HG03135 (cell line): ENCODE results near the gene NUMA1.

Experiments
- ATAC-seq: cut with Tn5 transposase; IDR thresholded peaks from one replicate; pipeline ENCODE4 v1.9.1; 2021; ENCODE audit warnings: mild to moderate bottlenecking, moderate library complexity; ENCODE audit not compliant: unreplicated experiment

The NUMA1 gene

DNA sequence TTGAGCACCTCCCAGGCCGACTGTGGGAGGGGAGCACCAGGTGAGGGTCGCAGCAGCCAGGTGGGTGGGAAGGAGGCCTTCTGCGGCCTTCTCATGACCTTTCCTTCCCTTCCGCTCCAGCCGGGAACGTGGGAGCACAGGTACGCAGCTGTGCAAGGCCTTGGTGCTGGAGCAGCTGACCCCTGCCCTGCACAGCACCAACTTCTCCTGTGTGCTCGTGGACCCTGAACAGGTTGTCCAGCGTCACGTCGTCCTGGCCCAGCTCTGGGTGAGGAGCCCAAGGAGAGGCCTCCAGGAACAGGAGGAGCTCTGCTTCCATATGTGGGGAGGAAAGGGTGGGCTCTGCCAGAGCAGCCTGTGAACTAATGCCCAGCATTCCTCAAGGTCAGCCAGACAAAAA lies 79.1 kb downstream of the NUMA1 start:
- no peak for ATAC-seq

DNA sequence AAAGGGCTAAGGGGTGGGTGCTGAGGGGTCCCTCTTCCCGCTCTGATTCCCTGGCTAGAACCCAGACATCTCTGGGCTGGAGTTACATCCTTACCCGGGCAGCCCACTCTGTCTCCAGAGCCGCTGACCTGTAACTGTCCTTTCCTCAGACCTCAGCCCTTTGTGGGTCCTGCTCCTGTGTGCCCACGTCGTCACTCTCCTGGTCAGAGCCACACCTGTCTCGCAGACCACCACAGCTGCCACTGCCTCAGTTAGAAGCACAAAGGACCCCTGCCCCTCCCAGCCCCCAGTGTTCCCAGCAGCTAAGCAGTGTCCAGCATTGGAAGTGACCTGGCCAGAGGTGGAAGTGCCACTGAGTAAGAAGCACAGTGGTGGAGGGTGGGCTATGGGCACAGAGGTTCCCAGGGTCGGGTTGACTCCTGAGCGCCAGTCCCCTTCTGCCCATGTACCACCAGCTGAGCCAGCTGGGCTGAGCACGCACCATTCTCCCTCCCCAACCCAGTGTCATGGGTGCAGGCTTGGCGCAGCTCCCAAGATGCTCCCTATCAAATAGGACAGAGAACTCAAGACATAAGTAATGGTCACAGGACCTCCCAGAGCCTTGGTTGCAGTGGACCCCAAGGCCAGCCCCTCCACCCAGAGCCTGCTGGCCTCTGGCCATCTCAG lies 80.0 kb downstream of the NUMA1 start:
- ATAC-seq = no peak

DNA sequence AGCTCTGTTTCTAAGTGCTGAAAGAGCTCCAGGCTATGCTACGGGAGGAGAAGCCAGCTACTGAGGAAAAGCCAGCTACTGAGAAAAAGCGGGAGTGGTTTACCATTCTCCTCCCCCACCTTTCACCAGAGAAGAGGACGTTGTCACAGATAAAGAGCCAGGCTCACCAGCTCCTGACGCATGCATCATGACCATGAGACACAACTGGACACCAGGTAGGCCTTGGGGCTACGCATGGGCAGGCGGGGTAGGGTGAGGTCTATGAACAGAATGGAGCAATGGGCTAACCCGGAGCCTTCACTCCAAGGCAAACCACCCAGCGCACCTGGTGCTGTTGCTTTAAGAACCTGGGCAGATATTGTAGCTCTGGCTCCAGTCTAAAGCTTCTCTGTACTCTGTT lies 80.5 kb downstream of the NUMA1 start:
- no peak for ATAC-seq

DNA sequence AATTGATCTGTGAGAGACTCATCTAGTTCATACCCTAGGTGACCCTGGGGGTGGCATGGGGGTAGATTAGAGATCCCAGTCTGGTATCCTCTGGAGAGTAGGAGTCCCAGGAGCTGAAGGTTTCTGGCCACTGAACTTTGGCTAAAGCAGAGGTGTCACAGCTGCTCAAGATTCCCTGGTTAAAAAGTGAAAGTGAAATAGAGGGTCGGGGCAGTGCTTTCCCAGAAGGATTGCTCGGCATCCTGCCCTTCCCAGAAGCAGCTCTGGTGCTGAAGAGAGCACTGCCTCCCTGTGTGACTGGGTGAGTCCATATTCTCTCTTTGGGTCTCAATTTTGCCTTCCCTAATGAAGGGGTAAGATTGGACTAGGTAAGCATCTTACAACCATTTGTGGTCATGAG lies 81.0 kb downstream of the NUMA1 start:
- ATAC-seq = no peak

DNA sequence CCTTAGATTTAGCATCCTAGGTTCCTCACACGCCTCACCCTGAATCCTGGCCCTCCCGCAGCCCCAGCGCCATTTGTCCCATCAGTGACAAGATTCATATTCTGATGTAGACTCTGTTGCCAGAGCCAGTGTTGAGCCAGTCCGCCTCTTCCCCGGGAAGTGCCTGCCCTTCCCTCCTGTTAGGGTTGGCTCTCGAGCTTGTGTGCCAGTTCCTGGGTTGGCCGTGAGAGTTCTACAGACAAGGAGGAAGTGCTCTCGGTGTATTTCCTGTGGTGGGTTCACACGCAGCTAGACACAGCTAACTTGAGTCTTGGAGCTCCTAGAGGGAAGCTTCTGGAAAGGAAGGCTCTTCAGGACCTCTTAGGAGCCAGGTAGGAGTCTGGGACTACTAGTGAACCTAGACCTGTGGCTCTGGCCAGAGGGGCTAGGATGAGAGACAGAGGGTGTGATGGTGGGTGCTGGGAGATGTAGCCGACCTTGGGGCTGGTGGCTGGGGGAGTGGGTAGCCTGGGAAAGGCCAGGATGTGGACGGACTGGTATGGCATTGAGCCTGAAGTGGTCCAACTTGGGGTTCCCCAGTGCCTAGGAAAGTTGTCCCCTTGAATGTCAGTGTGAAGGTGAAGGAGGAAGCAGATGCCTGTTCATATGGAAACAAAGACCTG lies 81.6 kb downstream of the NUMA1 start, which contains the start of gene IL18BP:
Gene IL18BP, plus strand, starts transcription at position 261 of the 662 bp plus-strand sequence. CDS start 1,076 bp downstream, outside the sequence.
- no peak for ATAC-seq

DNA sequence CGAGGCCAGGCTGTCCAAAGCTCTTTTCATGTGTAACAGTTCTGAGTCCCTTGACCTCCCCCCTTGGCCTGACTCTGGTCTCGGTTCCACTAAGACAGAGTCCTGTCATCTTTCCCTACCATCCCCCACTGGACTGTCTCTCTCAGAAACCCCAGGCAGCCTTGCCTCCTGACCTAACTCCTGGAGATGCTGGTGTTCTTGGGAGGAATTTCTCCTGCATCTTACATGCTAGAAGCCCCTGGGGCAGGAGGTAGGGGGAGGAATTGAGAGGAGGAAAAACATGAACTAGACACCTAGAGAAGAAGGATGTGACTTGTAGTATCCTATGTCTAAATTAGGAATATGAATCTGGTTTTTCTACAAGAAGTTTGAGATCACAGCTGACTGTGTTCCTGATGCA lies 82.3 kb downstream of the NUMA1 start:
- no peak for ATAC-seq

DNA sequence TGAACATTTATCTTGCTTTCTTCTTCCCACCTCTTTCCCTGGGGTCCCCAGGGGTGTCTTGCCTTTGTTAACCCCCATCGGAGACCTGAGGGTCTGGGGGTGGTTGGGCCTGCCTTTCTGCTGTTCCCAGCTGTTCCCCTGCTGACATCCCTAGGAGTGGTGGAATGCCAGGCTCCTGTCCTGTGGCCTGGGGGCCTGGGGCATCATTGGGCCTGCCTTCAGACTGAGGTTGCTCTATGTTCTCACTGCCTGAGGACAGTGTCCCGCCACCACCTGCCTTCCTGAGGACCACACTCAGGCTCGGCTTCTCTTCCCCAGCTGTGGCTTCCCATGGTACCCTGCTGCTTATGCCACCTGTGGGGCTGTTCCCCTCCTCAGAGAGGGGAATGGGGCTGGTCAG lies 82.7 kb downstream of the NUMA1 start:
- ATAC-seq = no peak

DNA sequence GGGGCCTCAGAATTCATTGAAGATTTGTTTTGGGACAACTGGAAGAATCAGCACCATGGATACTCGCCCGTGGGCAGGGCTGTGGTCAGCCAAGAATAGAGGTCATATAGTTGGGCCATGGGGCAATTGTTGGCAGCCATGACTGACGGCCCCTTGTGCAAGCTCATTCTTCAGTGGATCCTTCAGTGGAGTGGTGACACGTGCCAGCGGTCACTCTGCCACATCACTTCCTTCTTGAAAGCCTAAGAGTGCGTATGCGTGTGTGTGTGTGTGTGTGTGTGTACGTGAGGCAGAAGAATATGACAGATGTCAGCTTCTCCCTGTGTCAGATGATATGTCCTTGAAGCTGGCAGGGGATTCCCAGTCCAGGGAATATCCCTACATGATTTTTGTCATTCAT lies 83.4 kb downstream of the NUMA1 start:
- ATAC-seq = no peak

DNA sequence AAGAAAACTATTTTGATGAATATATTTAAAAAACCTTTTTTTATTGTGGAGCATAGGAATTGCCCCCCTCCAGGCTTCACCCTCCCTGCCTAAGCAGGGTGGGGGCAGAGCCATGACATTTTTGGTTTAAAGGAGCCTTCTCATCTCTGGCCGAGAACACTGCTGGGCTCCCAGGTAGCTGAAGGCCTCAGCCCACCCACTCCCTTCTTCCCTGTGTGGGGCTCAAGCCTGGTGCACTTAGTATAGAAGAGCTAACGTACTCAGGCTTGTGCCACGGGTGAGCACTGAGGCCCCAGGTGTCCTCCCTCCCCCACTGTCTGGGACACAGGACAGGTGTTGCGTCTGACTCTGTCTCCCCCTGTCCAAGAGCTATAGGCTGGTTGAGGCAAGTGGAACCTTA lies 83.8 kb downstream of the NUMA1 start:
- ATAC-seq = no peak

DNA sequence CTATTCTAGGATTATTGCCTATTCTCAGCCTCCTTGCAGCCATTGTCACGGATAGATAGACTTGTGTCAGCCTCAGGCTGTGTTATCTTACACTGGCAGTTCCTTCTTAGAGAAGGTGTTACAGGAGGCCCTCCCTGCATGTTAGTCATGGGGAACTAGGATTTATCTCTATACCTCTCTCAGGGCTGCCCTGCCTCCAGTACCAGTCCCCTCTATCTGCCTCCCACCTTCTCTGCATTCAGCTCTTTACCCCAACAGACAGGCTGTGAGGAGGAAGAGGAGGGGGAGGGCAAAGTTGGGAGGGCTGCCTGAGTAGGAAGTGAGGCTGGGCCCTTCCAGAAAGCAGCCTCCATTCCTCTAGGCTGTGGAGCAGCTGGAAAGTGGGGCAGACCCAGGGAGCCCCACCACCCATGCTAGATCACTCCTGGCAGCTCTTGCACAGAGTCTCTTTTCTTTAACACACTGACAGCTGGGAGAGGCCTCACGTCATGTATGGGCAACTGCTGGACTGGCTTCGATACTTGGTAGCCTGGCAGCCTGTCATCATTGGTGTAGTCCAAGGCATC lies 84.5 kb downstream of the NUMA1 start:
- no peak for ATAC-seq

DNA sequence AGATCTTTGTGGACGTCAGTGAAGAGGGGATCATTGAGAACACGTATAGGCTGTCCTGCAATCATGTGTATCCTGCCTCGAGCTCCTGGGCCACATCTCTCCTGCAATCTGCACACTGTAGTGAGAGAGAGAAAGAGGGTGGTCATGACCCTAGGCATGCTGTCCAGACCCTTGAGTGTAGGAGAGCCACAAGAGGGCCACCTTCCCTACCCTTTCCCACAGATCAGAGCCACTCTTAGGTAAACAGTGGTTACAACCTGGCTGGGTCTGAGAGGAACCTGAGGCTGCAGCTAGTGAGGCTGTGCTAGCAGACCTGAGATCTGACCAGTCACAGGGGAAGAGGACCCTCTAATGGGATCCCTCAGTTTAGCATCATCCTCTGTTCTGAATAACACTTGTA lies 85.6 kb downstream of the NUMA1 start:
- ATAC-seq = no peak

DNA sequence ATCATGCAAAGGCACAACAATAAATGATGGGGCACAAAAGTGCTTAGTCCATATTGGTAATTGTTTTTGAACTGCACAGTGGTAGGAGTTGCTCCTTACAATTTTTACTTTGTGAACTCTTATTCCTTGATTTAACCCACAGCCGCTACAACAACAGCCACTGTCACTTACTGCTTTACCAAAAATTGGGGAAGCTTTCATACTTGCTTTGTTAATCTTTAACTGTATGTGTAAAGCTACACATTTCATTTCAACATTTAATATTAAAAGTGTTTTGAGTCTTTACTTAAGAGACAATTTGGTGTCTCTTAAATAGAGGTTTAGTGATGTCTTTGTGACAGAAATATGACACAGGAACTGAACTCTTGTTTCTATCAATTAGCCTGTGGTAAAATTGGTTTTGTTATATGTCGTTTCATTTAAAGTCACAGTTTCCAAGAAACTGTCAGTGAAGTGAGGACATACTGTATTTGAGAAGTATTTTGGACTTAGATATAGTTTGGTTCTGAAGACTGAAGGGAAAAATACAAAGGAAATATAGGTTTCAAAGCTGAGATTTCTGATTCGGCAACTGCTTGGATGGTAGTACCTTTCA lies 88.1 kb downstream of the NUMA1 start:
- no peak for ATAC-seq

DNA sequence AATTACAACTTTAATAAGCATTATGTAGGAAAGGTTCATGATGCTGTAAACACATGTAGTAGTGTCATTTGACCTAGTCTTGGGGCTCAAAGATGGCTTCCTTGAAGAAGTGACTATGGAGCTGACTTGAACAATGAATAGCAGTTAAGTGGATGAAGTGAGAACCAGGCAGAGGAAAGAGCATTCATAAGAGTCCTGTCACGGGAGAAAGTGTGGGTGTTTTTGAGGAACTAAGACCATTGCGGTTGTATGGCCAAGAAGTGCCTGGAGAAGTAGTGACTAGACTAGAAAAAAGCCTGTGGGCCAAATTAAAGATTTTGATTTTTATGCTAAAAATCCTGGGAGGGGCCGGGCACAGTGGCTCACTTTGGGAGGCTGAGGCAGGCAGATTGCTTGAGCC lies 88.8 kb downstream of the NUMA1 start:
- peak; percentile 61 for ATAC-seq

DNA sequence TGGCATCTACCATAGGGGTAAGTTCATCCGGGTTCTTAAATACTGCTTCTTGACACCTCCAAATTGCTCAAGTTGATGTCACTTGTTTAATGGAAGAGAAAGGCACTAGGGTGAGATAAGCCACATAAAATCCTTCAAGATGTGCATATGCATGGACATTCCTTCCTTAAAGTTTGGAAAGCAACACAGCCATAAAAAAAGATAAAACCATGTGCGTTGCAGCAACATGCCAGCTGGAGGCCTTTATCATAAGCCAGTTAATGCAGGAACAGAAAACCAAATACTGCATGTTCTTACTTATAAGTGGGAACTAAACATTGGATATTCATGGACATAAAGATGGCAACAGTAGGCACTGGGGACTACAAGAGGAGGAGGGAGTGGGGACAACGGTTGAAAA lies 89.6 kb downstream of the NUMA1 start:
- no peak for ATAC-seq

DNA sequence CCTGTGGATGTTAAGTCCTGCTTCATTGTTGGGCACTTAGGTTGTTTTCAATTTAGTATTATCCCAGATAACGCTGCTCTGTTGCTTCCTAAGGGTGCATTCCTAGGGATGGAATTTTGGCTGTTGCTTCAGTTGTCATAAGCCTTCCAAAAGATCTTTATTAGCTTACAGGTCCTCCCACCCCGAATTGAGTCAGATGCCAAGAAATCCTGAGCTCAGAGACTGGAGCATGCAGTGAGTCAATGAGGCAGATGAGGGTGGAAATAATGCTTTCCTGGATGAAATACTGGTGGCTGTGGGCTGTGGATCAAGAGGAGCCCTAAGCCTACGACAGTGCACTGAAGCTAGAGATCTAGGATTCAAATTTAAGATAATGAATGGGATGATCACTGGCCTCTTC lies 92.3 kb downstream of the NUMA1 start:
- no peak for ATAC-seq

DNA sequence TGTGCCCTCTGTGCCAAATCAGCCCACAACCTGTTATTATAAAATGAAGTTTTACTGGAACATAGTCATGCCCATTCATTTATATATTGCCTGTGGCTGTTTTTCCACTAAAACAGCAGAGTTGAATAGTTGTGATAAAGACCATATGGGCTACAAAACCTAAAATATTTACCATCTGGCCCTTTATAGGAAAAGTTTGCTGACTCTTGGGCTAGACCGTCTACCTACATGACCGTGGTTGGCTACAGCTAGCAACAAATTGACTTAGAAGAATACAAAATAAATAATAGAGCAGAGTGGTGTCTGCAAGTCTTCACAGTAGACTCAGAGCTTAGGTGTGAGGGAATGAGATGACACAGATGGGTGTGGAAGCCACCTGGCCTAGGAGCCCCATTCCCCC lies 92.8 kb downstream of the NUMA1 start:
- no peak for ATAC-seq

DNA sequence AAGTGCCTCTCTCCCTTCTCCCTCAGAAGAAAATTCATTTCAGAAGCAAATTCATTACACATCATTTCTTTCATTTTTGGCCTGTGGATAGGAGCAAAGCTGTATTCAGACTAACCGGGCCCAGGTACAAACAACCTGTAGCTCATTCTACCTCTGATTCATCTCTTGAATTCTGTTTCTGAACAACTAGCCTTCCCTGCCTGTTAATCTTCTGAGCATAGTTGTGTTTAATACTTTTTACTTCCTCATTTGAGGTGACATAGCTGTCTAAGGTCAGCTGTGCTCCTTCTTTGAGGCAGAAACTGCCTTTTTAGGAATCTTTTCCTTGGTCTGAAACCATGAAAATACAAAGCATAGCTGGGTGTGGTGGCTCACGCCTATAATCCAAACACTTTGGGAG lies 94.2 kb downstream of the NUMA1 start:
- ATAC-seq = no peak

DNA sequence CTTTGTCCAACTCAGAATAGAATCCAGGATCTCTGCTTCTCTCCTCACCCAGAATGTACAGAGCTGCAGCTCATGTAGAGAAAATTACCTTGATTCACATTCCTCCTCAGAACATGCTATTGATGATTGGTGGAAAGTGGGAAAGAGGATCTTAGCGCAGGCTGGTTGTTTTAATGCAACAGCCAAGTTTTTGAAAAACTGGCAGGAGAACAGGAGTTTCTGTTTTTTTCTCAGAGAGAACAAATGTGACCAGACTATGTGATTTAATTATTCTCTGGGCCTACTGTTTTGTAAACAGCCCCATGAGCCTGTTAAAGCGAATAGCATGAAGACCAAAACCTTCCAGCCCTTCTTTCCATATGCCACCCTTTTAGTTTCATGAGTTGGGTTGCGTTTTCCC lies 100.7 kb downstream of the NUMA1 start:
- no peak for ATAC-seq

DNA sequence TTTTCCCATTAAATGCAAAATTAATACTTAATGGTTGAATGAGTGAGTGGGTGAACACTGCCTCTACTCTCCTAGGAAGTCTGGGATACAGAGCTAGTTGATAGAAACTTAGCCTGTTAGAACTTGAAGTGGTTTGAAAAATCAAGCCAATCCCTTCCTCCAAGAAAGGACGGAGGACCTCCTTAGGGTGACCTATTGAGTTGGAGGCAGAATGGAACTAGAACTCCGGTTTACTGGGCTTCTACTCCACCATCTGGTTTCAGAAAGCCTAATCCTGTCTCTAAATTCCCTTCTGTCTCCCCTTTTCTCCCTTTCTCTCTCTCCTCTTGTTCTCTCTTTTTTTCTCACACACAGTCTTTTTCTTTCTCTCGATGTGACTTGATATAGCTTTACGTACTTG lies 101.2 kb downstream of the NUMA1 start:
- ATAC-seq = no peak

DNA sequence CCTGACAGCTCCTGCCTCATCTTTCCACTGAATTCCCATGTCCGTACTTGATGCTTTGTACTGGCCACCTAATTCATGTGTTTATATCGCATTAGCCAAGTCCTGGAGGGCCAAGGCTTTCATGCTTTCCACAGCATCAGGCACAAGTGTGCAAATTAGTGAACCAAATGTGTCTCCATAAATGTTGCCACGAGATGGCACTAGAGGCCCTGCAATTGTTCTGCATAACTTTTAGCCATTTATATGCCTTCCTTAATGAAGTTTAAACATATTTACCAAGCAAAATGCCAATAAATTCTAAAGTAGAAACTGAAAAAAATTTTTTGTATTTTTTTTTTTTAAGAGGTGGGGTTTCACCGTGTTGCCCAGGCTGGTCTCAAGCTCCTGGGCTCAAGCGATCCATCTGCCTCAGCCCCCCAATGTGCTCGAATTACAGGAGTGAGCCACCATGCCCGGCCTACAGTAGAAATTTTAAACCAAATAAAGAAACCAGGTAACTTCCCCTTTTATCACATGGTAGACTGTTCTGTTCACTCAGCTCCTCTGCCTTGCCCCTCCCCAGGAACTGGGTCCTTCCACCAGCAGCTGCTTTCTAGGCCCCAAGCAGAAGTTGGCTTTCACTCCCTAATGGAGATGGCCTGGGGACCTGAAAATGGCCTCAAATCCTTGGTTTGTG lies 102.5 kb downstream of the NUMA1 start:
- no peak for ATAC-seq

DNA sequence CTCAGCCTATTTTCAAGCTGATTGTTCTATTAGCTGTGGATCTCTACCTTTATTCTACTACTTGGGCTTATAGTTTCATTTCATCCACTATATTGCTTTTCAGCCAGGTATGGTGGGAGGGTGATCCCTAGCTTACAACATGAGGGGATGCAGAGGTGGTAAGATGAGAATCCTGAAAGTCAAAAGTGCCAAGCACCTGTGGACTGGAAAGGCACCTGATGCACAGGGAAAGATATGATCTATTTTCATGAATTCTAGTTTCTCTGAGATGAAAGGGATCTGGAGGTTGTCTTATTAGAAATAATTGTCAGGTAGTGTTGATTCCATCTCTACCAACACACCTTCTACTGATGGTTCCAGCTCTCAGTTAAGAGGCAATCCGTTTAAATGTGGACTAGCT lies 103.3 kb downstream of the NUMA1 start:
- no peak for ATAC-seq

DNA sequence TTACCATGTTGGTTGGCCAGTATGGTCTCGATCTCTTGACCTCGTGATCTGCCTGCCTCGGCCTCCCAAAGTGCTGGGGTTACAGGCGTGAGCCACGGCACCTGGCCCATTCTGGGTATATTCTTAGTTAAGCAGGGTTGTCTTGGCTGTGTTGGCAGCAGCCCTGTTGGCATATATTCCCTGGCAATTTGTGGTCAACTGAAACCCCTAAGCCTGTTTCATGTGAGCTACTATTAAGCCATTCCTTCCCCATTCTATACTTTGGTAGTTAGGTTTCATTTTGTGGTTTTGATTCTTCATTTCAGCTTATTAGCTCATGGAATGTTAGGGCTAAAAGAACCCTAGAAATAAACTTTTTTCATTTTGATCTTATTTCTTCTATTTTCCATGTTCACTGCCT lies 103.8 kb downstream of the NUMA1 start:
- no peak for ATAC-seq
